Keratinocyte (primary cell): ENCODE results near the gene HOXD8. TPM values are rescaled to one million over a fixed set of nuclear protein-coding genes. Genes with fewer than 3 reads are reported as not detected.

Experiments
- DNase-seq: peaks from one replicate; pipeline ENCODE4 v3.0.0-alpha.2; 2011; ENCODE audit warnings: low read depth, missing footprints, low spot score
- FAIRE-seq: peaks from 2 replicates; lab custom pipeline; 2011; peaks lifted over from hg19 to GRCh38; lab: Jason Lieb, UNC
- H2AFZ ChIP-seq: 2 replicates; pipeline ENCODE4 v1.6.0; 2012; ENCODE audit warnings: low read length, control low read depth, inconsistent platforms; ENCODE audit not compliant: control insufficient read depth
- H3K27ac ChIP-seq: 2 replicates; pipeline ENCODE4 v1.5.1; 2011; ENCODE audit warnings: low read length; ENCODE audit not compliant: control insufficient read depth, insufficient read depth
- H3K27me3 ChIP-seq: 3 replicates; pipeline ENCODE4 v1.6.0; 2011; ENCODE audit warnings: low read length; ENCODE audit not compliant: control insufficient read depth, insufficient read depth; ENCODE audit errors: extremely low read depth
- H3K36me3 ChIP-seq, 2 experiments: 2 replicates in 1 of 2; 3 replicates in 1 of 2; pipeline ENCODE4 v1.5.1; 2011; ENCODE audit warnings: low read length in 2 of 2, mild to moderate bottlenecking in 1 of 2; ENCODE audit not compliant: control insufficient read depth in 2 of 2, insufficient read depth in 2 of 2; ENCODE audit errors: extremely low read depth in 1 of 2
- H3K4me1 ChIP-seq: 3 replicates; pipeline ENCODE4 v1.5.1; 2011; ENCODE audit warnings: low read length; ENCODE audit not compliant: control insufficient read depth, insufficient read depth; ENCODE audit errors: extremely low read depth
- H3K4me2 ChIP-seq: 3 replicates; pipeline ENCODE4 v1.6.0; 2011; ENCODE audit warnings: low read depth, low read length; ENCODE audit not compliant: control insufficient read depth, insufficient read depth; ENCODE audit errors: extremely low read depth
- H3K4me3 ChIP-seq, 3 experiments: fragments of 200-600 bp in 1 of 3; sonication (generic) in 1 of 3; 2 replicates in 2 of 3; 3 replicates in 1 of 3; pipeline ENCODE4 v1.5.1; 2011 to 2016; ENCODE audit warnings: low read length in 3 of 3, mild to moderate bottlenecking in 3 of 3, control low read depth in 2 of 3, inconsistent platforms in 1 of 3, low read depth in 1 of 3, mixed read lengths in 1 of 3, mixed run types in 1 of 3, moderate library complexity in 1 of 3; ENCODE audit not compliant: control insufficient read depth in 2 of 3, insufficient read depth in 2 of 3; ENCODE audit errors: extremely low read depth in 1 of 3
- H3K79me2 ChIP-seq: 2 replicates; pipeline ENCODE4 v1.6.0; 2012; ENCODE audit warnings: low read length; ENCODE audit not compliant: control insufficient read depth, insufficient read depth
- H3K9ac ChIP-seq: 3 replicates; pipeline ENCODE4 v1.6.0; 2011; ENCODE audit warnings: low read length; ENCODE audit not compliant: control insufficient read depth, insufficient read depth; ENCODE audit errors: extremely low read depth
- H3K9me1 ChIP-seq: 3 replicates; pipeline ENCODE4 v1.6.0; 2011; ENCODE audit warnings: low read length; ENCODE audit not compliant: control insufficient read depth, insufficient read depth; ENCODE audit errors: extremely low read depth
- H3K9me3 ChIP-seq: 2 replicates; pipeline ENCODE4 v1.5.1; 2012; ENCODE audit warnings: low read depth, low read length; ENCODE audit not compliant: control insufficient read depth
- H4K20me1 ChIP-seq: 3 replicates; pipeline ENCODE4 v1.6.0; 2011; ENCODE audit warnings: low read length; ENCODE audit not compliant: control insufficient read depth, insufficient read depth; ENCODE audit errors: extremely low read depth
- CTCF ChIP-seq, 3 experiments: IDR thresholded peaks in 1 of 3; conservative IDR thresholded peaks in 1 of 3; optimal IDR thresholded peaks in 1 of 3; 2 replicates in 2 of 3; 3 replicates in 1 of 3; pipeline versions ENCODE3 to v1.5.1; 2011; ENCODE audit warnings: low read length in 3 of 3, mild to moderate bottlenecking in 3 of 3, moderate library complexity in 2 of 3, control low read depth in 1 of 3, inconsistent platforms in 1 of 3; ENCODE audit not compliant: insufficient read depth in 2 of 3; ENCODE audit errors: extremely low read depth in 1 of 3
- EZH2 ChIP-seq: IDR thresholded peaks from one replicate; pipeline ENCODE4 v1.6.1; 2012; ENCODE audit warnings: inconsistent platforms, mild to moderate bottlenecking, low read length, moderate library complexity
- dilution Hi-C: fragments of 300-500 bp; cut with MboI; formaldehyde crosslinking; loops from one replicate; pipeline ENCODE4 v1.7.0; 2020; ENCODE audit warnings: low sequenced_read_pairs; ENCODE audit not compliant: extremely low pct_ligation_motif_present
- polyA plus RNA-seq, 5 experiments: library from polyadenylated mRNA; depleted of rRNA in 3 of 5; stranded (reverse) in 3 of 5; stranded (forward) in 1 of 5; unstranded in 1 of 5; fragments of >200 nt; gene quantifications; 1 replicate in 1 of 5; 2 replicates in 3 of 5; 3 replicates in 1 of 5; pipeline versions ENCODE4 v1.2.1 to v1.2.3, GENCODE V29; 2011 to 2012; ENCODE audit warnings: missing spikeins in 2 of 5, low read depth in 1 of 5, low replicate concordance in 1 of 5

HOXD8 gene
- polyA plus RNA-seq, 1 donor (not counting 4 experiments of a cell fraction or from before 2014, with no cell fraction given), result not detected

DNA sequence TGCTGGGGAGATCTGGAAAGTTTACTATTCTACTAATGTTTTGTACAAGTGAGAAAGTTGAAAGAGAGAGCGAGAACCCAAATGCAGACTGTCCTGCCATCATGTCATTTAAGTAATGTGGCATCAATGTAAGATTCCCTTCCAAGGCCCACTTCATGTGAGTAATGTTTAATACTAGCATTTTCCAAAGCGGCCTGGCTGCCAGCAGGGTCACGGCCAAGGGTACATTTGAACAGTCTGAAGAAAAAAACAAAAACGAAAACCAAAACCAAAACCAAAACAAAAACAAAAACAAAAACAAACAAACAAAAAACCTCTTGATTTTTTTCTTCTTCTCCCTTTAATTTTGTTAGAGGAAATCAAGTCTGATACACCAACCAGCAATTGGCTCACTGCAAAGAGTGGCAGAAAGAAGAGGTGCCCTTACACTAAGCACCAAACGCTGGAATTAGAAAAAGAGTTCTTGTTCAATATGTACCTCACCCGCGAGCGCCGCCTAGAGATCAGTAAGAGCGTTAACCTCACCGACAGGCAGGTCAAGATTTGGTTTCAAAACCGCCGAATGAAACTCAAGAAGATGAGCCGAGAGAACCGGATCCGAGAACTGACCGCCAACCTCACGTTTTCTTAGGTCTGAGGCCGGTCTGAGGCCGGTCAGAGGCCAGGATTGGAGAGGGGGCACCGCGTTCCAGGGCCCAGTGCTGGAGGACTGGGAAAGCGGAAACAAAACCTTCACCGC is 10.7 kb upstream of the HOXD8 start:
- H3K9me3 ChIP-seq, result peaks cover 4% of the 10 kb centered on the region
- H3K4me2 ChIP-seq, result no peak overlapping the region
- dilution Hi-C loops, result no loop called here
- H3K9ac ChIP-seq, result no peak overlapping the region
- no peak overlapping the region for H2AFZ ChIP-seq
- H3K4me3 ChIP-seq, result no peak overlapping the region
- TF ChIP-seq EZH2, result peak; percentile 59
- TF ChIP-seq CTCF (optimal IDR thresholded peaks at IDR 0.05 in 1 of 3, IDR thresholded peaks at IDR 0.05 in 1 of 3, conservative IDR thresholded peaks at IDR 0.05 in 1 of 3; ENCODE audit: extremely low read depth in 1 of 3, insufficient read depth in 2 of 3, low read length in 3 of 3), result peak; percentile 29 to 46 (median 34)
- no peaks in the 10 kb centered on the region for H3K9me1 ChIP-seq
- H3K27me3 ChIP-seq, result peaks cover 97% of the 10 kb centered on the region
- no peaks in the 10 kb centered on the region for H3K36me3 ChIP-seq
- H3K4me1 ChIP-seq, result no peaks in the 10 kb centered on the region
- FAIRE-seq, result no peak
- no peak overlapping the region for H3K27ac ChIP-seq
- no peak for DNase-seq
- no peaks in the 10 kb centered on the region for H4K20me1 ChIP-seq
- no peaks in the 10 kb centered on the region for H3K79me2 ChIP-seq

DNA sequence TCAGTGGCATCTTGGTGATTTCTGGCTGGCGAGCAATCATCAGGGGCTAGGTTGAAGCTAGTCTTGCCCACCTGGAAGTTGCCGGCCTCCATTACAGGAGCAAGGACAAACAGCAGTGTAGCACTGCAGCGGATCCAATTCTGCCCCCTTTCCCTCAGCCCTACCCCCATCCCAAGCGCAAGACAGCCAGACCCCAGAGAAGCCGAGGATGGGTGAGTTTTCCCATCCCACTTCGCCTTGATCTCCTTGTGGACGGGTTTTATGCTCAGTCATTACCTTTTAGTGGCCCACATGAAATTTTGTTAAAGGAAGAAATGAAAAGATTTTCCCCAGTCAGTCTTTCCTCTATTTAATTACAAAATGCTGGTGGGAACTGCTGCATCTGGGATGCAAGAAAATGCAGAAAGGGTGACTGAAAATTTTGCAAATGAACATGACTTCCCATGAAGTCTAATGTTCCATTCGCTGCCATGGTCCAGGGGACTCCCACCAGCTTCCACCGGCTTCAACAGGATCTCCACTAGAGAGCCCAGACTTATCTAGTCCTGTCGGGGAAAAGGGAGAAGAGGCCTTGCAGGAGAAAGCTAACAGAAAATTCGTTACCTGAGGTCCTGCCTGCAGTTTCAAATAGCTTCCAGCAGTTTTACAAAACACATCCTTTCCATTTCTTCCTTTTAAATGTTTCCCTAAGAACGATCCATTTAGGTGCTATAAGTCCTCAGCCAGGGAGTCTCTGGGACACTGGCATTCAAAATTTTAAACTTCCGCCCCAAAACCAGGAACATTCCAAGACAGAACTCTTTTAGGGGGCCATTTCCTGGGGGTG is 8.9 kb upstream of the HOXD8 start:
- no peak for TF ChIP-seq CTCF (optimal IDR thresholded peaks at IDR 0.05 in 1 of 3, IDR thresholded peaks at IDR 0.05 in 1 of 3, conservative IDR thresholded peaks at IDR 0.05 in 1 of 3; ENCODE audit: extremely low read depth in 1 of 3, insufficient read depth in 2 of 3, low read length in 3 of 3)
- no peak for TF ChIP-seq EZH2
- peaks cover 97% of the 10 kb centered on the region for H3K27me3 ChIP-seq
- H3K4me3 ChIP-seq, result no peak overlapping the region
- no peaks in the 10 kb centered on the region for H3K79me2 ChIP-seq
- H4K20me1 ChIP-seq, result no peaks in the 10 kb centered on the region
- H3K27ac ChIP-seq, result no peak overlapping the region
- no peak for DNase-seq
- H3K9me1 ChIP-seq, result no peaks in the 10 kb centered on the region
- H3K4me1 ChIP-seq, result no peaks in the 10 kb centered on the region
- no peak overlapping the region for H3K4me2 ChIP-seq
- H3K9ac ChIP-seq, result no peak overlapping the region
- dilution Hi-C loops, result no loop called here
- FAIRE-seq, result no peak
- no peak overlapping the region for H2AFZ ChIP-seq
- H3K36me3 ChIP-seq, result no peaks in the 10 kb centered on the region
- H3K9me3 ChIP-seq, result peaks cover 4% of the 10 kb centered on the region
